ENCODE data around the gene DBX1. TPM values are rescaled to one million over a fixed set of nuclear protein-coding genes. Genes with fewer than 3 reads are reported as not detected.

The DBX1 gene
- total RNA-seq, 1 experiment from 2014 or later: not detected

GRCh38 chr11:20110908-20111669 lies 49.2 kb downstream of the DBX1 start:
- ATAC-seq (peak; percentile 77), DNase-seq (peak; percentile 90)
- no peaks in the 10 kb centered on the region for H3K79me2 ChIP-seq (ENCODE audit: low read length)
- H3K4me2 ChIP-seq (ENCODE audit: low read length): peak overlapping the region; percentile 74
- no TSS peak for BruUV-seq (replicated peaks)
- H3K27me3 ChIP-seq (ENCODE audit: low read length): no peaks in the 10 kb centered on the region
- no peaks in the 10 kb centered on the region for H3K9me2 ChIP-seq (replicated peaks; ENCODE audit: low read length)
- no peaks in the 10 kb centered on the region for H4K20me1 ChIP-seq (ENCODE audit: low read length)
- CTCF ChIA-PET: interaction anchor here (0.5 to 1.1 kb wide), 3 partner anchors 16 to 159 kb away, joined by 3 to 5 read pairs (median 3); no protein-coding TSS in a partner anchor
- no peak for TF ChIP-seq EZH2 (IDR thresholded peaks at IDR 0.05; ENCODE audit: low read length, unreplicated experiment)
- peak; percentile 91 for TF ChIP-seq CTCF (conservative IDR thresholded peaks at IDR 0.05; ENCODE audit: low read depth, low read length)
- intact Hi-C loops (cut with micrococcal nuclease): loop anchor here (1.0 to 10.0 kb wide), 4 partner anchors 15 to 160 kb away; no protein-coding TSS in a partner anchor
- H3K27ac ChIP-seq (ENCODE audit: low read length): peak overlapping the region; percentile 97
- peaks cover 35% of the 10 kb centered on the region for H3K4me1 ChIP-seq (ENCODE audit: insufficient read depth, low read length)
- H3F3A ChIP-seq (ENCODE audit: low read length, unreplicated experiment): peaks cover 14% of the 10 kb centered on the region
- POLR2A ChIA-PET (ENCODE audit: unreplicated experiment): interaction anchor here (0.6 kb wide), 2 partner anchors 14 to 16 kb away, joined by 3 read pairs; no protein-coding TSS in a partner anchor
- H3K9ac ChIP-seq (ENCODE audit: low read length): peak overlapping the region; percentile 69
- H3K9me3 ChIP-seq (ENCODE audit: low read length): no peaks in the 10 kb centered on the region
- H2AFZ ChIP-seq (ENCODE audit: low read length): no peak overlapping the region
- no peak overlapping the region for H3K4me3 ChIP-seq (ENCODE audit: low read length)
- peaks cover 18% of the 10 kb centered on the region; the same call in 1 of the 2 replicates for H3K36me3 ChIP-seq (ENCODE audit: low read depth, low read length)

- Histone ChIP-seq H3K27me3 (ENCODE audit: low read length) (no peaks in the 10 kb centered on the region), H3K9me3 (ENCODE audit: low read length) (no peaks in the 10 kb centered on the region), H3K79me2 (ENCODE audit: low read length) (no peaks in the 10 kb centered on the region), H3K4me3 (ENCODE audit: low read length) (no peak overlapping the region), H3K36me3 (ENCODE audit: low read depth, low read length) (peaks cover 18% of the 10 kb centered on the region; the same call in 1 of the 2 replicates), H3K4me2 (ENCODE audit: low read length) (peak overlapping the region; percentile 63; the same call in 1 of the 2 replicates), H2AFZ (ENCODE audit: low read length) (no peak overlapping the region), H3K9ac (ENCODE audit: low read length) (no peak overlapping the region), H4K20me1 (ENCODE audit: low read length) (no peaks in the 10 kb centered on the region), H3F3A (ENCODE audit: low read length, unreplicated experiment) (peaks cover 14% of the 10 kb centered on the region), H3K27ac (ENCODE audit: low read length) (peak overlapping the region; percentile 97; the same call in 1 of the 2 replicates), H3K9me2 (replicated peaks; ENCODE audit: low read length) (no peaks in the 10 kb centered on the region), H3K4me1 (ENCODE audit: insufficient read depth, low read length) (peaks cover 35% of the 10 kb centered on the region)
- BruUV-seq (replicated peaks): no TSS peak
- DNase-seq (no peak), ATAC-seq (no peak)
- POLR2A ChIA-PET (ENCODE audit: unreplicated experiment): no interaction called here
- TF ChIP-seq EZH2 (IDR thresholded peaks at IDR 0.05; ENCODE audit: low read length, unreplicated experiment): no peak
- no peak for TF ChIP-seq EZH2phosphoT487 (IDR thresholded peaks at IDR 0.05; ENCODE audit: borderline replicate concordance, low read length)
- TF ChIP-seq CTCF (conservative IDR thresholded peaks at IDR 0.05; ENCODE audit: low read depth, low read length): no peak
- intact Hi-C loops (cut with micrococcal nuclease): loop anchor here (10.0 kb wide), 1 partner anchor 75 kb away; no protein-coding TSS in a partner anchor
- CTCF ChIA-PET: no interaction called here
Observed at GRCh38 chr11:20109731-20110445, 50.4 kb downstream of the DBX1 start.

Other genes starting within 250 kb of the DBX1 start
- gene HTATIP2, start 203.2 kb upstream of the DBX1 start, total RNA-seq (2014; rRNA removed): 39.7 and 48.3 TPM in 2 replicates
- gene PRMT3, start 227.2 kb upstream of the DBX1 start, total RNA-seq (2014; rRNA removed): 43.7 and 50.3 TPM in 2 replicates

Measured in PC-3 (cell line).